Stimulated activated CD8-positive, alpha-beta memory T cell treated with anti-CD3 and anti-CD28 coated beads, Interleukin-2, amount 100 ng/mL, for 1 hour (primary cell): ENCODE measurements around the gene ZNF195.
"Not testable (repeated sequence)": the region's sequence is repeated elsewhere in the genome, so short reads cannot be mapped to it uniquely, and the experiment has no call there.

Experiments
- DNase-seq, 2 donors: peaks; one replicate each; pipeline ENCODE4 v3.0.0-alpha.2; 2020; ENCODE audit warnings: low read depth in 2 of 2

Gene ZNF195

GRCh38 chr11:3378426-3379423 is at the start of gene ZNF195:
TSS of gene ZNF195 (minus strand) at chr11:3379146. CDS start at chr11:3379040, 106 bp downstream.
- peak; percentile 93 for DNase-seq

GRCh38 chr11:3428076-3428475 is 49.1 kb upstream of the ZNF195 start:
- not testable (repeated sequence) for DNase-seq

- DNase-seq = not testable (repeated sequence)
Observed at GRCh38 chr11:3426541-3426940, 47.6 kb upstream of the ZNF195 start.

GRCh38 chr11:3423928-3424327 is 45.0 kb upstream of the ZNF195 start:
- not testable (repeated sequence) for DNase-seq

GRCh38 chr11:3423138-3423731 is 44.3 kb upstream of the ZNF195 start:
- not testable (repeated sequence) for DNase-seq

GRCh38 chr11:3422380-3423137 is 43.6 kb upstream of the ZNF195 start:
- peak; percentile 94 to 96 for DNase-seq

- not testable (repeated sequence) for DNase-seq
Observed at GRCh38 chr11:3421608-3422379, 42.8 kb upstream of the ZNF195 start.

- DNase-seq = not testable (repeated sequence)
Observed at GRCh38 chr11:3420281-3421042, 41.5 kb upstream of the ZNF195 start.

GRCh38 chr11:3419496-3419895 is 40.5 kb upstream of the ZNF195 start:
- DNase-seq = not testable (repeated sequence)

GRCh38 chr11:3417047-3417446 is 38.1 kb upstream of the ZNF195 start:
- DNase-seq = peak in 1 of 2 donors; percentile 28

- not testable (repeated sequence) for DNase-seq
Observed at GRCh38 chr11:3415301-3415700, 36.4 kb upstream of the ZNF195 start.

GRCh38 chr11:3413666-3414065 is 34.7 kb upstream of the ZNF195 start:
- DNase-seq = not testable (repeated sequence)

- no peak for DNase-seq
Observed at GRCh38 chr11:3412837-3413236, 33.9 kb upstream of the ZNF195 start.

GRCh38 chr11:3408722-3409121 is 29.8 kb upstream of the ZNF195 start:
- DNase-seq = peak; percentile 51 to 54

- DNase-seq = not testable (repeated sequence)
Observed at GRCh38 chr11:3408058-3408605, 29.2 kb upstream of the ZNF195 start.

- DNase-seq = not testable (repeated sequence)
Observed at GRCh38 chr11:3406937-3407336, 28.0 kb upstream of the ZNF195 start.

- not testable (repeated sequence) for DNase-seq
Observed at GRCh38 chr11:3406223-3406875, 27.4 kb upstream of the ZNF195 start.

GRCh38 chr11:3404076-3404925 is 25.4 kb upstream of the ZNF195 start:
- not testable (repeated sequence) for DNase-seq

GRCh38 chr11:3402861-3403250 is 23.9 kb upstream of the ZNF195 start:
- not testable (repeated sequence) for DNase-seq
